Type B pancreatic cell (in vitro differentiated cells): ENCODE measurements around the gene RAP1A. TPM values are rescaled to one million over a fixed set of nuclear protein-coding genes. Genes with fewer than 3 reads are reported as not detected.

Experiments
- DNase-seq: peaks from one replicate; pipeline ENCODE4 v3.0.0; 2021; ENCODE audit warnings: mixed read lengths; ENCODE audit not compliant: unreplicated experiment; ENCODE audit errors: extremely low spot score
- H3K27ac Mint-ChIP-seq: 2 replicates; pipeline ENCODE4 v1.8.0; 2021; ENCODE audit warnings: mild to moderate bottlenecking, mixed read lengths
- H3K27me3 Mint-ChIP-seq: 2 replicates; pipeline ENCODE4 v1.8.0; 2021; ENCODE audit warnings: mixed read lengths
- H3K36me3 Mint-ChIP-seq: 2 replicates; pipeline ENCODE4 v1.8.0; 2021; ENCODE audit warnings: mixed read lengths
- H3K4me1 Mint-ChIP-seq: one replicate; pipeline ENCODE4 v1.8.0; 2021; ENCODE audit warnings: mixed read lengths; ENCODE audit not compliant: unreplicated experiment
- H3K4me3 Mint-ChIP-seq: 2 replicates; pipeline ENCODE4 v1.8.0; 2021; ENCODE audit warnings: mild to moderate bottlenecking, mixed read lengths
- H3K9me3 Mint-ChIP-seq: 2 replicates; pipeline ENCODE4 v1.8.0; 2021; ENCODE audit warnings: mixed read lengths
- total RNA-seq: library from RNA; stranded (reverse); gene quantifications from 2 replicates; pipeline ENCODE4 v1.2.1, GENCODE V29; 2021; ENCODE audit warnings: low replicate concordance
- TF ChIP-seq, protein P1 (sequence below): fragments of 200-600 bp; sonication (generic); conservative IDR thresholded peaks from 2 replicates; pipeline ENCODE4 v1.5.0; 2021; ENCODE audit warnings: antibody characterized with exemption, mild to moderate bottlenecking

RAP1A gene
- total RNA-seq, 1 donor from 2014 or later: 42.3 TPM

DNA sequence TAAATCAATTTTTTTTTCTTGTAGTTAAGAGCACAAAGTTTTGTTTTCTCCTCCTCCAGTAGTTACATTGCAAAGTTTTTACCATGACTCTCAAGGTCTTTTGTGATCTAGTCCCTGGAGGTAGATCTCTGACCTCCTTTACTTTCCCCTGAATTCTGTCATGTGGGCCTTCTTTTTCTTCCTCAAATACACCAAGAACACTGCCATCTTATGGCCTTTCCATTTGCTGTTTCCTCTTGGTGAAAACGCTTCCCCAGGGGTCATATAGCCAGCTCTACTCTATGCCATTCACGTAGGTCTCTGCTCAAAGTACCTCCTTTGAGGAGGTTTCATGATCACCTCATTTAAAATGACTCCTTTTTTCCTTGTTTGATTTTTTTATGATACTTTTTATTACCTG is 138.8 kb downstream of the RAP1A start:
- Mint-ChIP-seq H3K27me3 (no peaks in the 10 kb centered on the region), H3K36me3 (peaks cover 17% of the 10 kb centered on the region), H3K4me1 (peaks cover 16% of the 10 kb centered on the region), H3K27ac (peak overlapping the region; percentile 45), H3K4me3 (peak overlapping the region; percentile 73), H3K9me3 (no peaks in the 10 kb centered on the region)
- DNase-seq: no peak
- TF ChIP-seq, protein P1, sequence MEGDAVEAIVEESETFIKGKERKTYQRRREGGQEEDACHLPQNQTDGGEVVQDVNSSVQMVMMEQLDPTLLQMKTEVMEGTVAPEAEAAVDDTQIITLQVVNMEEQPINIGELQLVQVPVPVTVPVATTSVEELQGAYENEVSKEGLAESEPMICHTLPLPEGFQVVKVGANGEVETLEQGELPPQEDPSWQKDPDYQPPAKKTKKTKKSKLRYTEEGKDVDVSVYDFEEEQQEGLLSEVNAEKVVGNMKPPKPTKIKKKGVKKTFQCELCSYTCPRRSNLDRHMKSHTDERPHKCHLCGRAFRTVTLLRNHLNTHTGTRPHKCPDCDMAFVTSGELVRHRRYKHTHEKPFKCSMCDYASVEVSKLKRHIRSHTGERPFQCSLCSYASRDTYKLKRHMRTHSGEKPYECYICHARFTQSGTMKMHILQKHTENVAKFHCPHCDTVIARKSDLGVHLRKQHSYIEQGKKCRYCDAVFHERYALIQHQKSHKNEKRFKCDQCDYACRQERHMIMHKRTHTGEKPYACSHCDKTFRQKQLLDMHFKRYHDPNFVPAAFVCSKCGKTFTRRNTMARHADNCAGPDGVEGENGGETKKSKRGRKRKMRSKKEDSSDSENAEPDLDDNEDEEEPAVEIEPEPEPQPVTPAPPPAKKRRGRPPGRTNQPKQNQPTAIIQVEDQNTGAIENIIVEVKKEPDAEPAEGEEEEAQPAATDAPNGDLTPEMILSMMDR: peak; percentile 40

DNA sequence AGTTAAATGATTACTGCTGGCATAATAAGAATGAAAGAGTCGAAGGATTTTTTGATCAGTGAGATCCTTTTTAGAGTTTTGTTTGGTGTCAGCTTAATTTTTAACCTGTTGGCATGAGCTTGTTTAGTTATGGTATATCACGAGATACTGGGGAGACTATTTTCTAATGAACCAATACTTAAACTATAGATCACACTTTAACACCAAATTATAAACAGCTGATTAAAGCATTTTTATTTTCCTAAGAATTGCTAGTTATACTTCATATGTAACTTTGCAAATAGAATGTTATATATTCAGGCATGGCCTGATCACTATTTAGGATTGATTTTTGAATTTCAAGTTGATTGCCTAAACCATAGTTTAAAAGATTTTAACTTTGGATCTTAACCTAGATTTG is 142.1 kb downstream of the RAP1A start:
- no peaks in the 10 kb centered on the region for H3K9me3 Mint-ChIP-seq
- TF ChIP-seq, protein P1: no peak
- H3K27me3 Mint-ChIP-seq: no peaks in the 10 kb centered on the region
- peaks cover 26% of the 10 kb centered on the region for H3K36me3 Mint-ChIP-seq
- H3K4me1 Mint-ChIP-seq: peaks cover 12% of the 10 kb centered on the region
- DNase-seq: no peak
- H3K4me3 Mint-ChIP-seq: no peak overlapping the region
- no peak overlapping the region for H3K27ac Mint-ChIP-seq

DNA sequence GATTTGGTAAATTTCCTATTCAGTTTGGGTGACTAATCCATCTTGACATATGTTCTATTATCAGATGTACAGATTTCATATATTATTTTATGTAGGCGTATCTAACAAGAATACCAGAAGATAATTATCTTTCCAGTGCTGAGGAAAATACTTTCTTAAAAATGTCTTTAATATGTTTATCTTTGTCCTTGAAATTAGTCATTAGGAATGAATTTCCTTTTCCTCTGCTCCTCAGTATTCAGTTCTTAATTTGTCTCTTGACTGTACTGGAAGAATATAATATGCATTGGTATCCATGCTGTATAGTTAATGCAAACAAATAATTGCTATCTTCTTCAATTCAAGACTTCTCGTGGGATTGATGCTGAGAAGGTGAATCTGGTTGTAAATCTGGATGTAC is 142.7 kb downstream of the RAP1A start:
- Mint-ChIP-seq H3K27ac (no peak overlapping the region), H3K4me1 (peaks cover 7% of the 10 kb centered on the region), H3K4me3 (no peak overlapping the region), H3K9me3 (no peaks in the 10 kb centered on the region), H3K36me3 (peaks cover 26% of the 10 kb centered on the region), H3K27me3 (no peaks in the 10 kb centered on the region)
- TF ChIP-seq, protein P1: no peak
- DNase-seq: no peak

Other genes with a start within 250 kb of the RAP1A start
- gene OVGP1, start 192.1 kb upstream of the RAP1A start, total RNA-seq: 1.8 and 3.0 TPM in 2 replicates
- 33.0 and 42.8 TPM in 2 replicates for gene WDR77, start 170.5 kb upstream of the RAP1A start, total RNA-seq
- gene ATP5PB, start 170.3 kb upstream of the RAP1A start, total RNA-seq: 242 and 272 TPM in 2 replicates
- gene C1orf162, start 145.8 kb upstream of the RAP1A start, total RNA-seq: 0.95 and 2.1 TPM in 2 replicates
- gene ADORA3, start 116.2 kb upstream of the RAP1A start, total RNA-seq: not detected in 2 replicates
- gene TMIGD3, start 116.2 kb upstream of the RAP1A start, total RNA-seq: not detected in 2 replicates
- 5.3 and 9.7 TPM in 2 replicates for gene INKA2, start 119.6 kb downstream of the RAP1A start, total RNA-seq
- 13.2 and 18.1 TPM in 2 replicates for gene DDX20, start 136.1 kb downstream of the RAP1A start, total RNA-seq